ENCODE measurements around the gene CCDC158. TPM values are rescaled to one million over a fixed set of nuclear protein-coding genes. Genes with fewer than 3 reads are reported as not detected.
"Not testable (repeated sequence)": the region's sequence is repeated elsewhere in the genome, so short reads cannot be mapped to it uniquely, and the experiment has no call there.

The CCDC158 gene
- total RNA-seq, 1 donor from 2014 or later = 0.17 TPM

DNA sequence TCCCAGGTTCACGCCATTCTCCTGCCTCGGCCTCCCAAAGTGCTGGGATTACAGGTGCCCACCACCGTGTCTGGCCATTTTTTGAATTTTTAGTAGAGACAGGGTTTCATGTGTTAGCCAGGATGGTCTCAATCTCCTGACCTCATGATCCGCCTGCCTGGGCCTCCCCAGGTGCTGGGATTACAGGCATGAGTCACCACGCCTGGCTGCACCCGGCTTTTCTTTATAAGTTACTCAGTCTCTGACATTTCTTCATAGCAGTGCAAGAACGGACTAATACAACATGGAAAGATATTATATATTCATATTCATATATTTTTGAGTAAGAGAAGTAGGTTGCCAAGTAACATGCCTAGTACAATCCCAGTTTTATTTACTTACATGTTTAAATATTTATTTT is 36.9 kb upstream of the CCDC158 start:
- TF ChIP-seq CTCF (conservative IDR thresholded peaks at IDR 0.05; ENCODE audit: low read depth, low read length) = no peak
- no peak overlapping the region for H3K4me3 ChIP-seq (ENCODE audit: low read depth, low read length)
- DNase-seq (ENCODE audit: low read depth) = no peak

GRCh38 chr4:76454073-76454472 is 33.1 kb upstream of the CCDC158 start:
- H3K4me3 ChIP-seq (ENCODE audit: low read depth, low read length); DNase-seq (ENCODE audit: low read depth): not testable (repeated sequence)

DNA sequence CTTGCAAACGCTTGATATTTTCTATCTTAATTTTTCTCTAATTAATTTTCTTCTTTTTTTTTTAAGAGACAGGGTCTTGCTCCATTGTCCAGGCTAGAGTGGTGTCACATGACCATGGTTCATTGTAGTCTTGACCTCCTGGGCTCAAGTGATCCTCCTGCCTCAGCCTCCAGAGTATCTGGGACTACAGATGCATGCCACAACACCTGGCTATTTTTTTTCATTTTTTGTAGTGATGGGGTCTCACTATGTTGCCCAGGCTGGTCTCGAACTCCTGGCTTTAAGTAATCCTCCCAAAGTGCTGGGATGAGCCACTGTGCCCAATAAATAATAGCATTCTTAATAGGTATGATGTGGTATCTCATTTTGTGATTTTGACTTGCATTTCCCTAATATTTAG is 32.3 kb upstream of the CCDC158 start:
- no peak overlapping the region for H3K4me3 ChIP-seq (ENCODE audit: low read depth, low read length)
- DNase-seq (ENCODE audit: low read depth) = no peak
- TF ChIP-seq CTCF (conservative IDR thresholded peaks at IDR 0.05; ENCODE audit: low read depth, low read length) = no peak

DNA sequence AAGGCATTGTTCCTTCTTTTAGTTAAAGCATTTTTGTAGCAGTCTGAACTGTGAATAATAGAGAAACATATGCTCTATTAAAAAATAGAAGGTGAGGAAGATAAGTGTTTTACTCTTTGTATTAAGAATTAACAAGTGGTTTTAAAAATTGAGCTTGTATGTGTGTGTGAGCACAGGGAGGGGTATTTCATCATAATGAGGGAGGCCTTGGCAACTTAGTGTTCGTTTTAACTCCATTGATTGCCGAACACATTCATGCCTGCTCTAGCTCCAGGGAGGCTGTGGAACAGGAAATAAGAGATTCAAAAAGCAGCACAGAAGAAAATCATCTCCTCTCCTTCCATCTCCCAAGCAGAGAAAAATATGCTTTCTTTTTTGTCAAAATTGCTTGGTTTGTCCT is 28.9 kb upstream of the CCDC158 start:
- no peak overlapping the region for H3K4me3 ChIP-seq (ENCODE audit: low read depth, low read length)
- DNase-seq (ENCODE audit: low read depth) = no peak
- TF ChIP-seq CTCF (conservative IDR thresholded peaks at IDR 0.05; ENCODE audit: low read depth, low read length) = no peak

DNA sequence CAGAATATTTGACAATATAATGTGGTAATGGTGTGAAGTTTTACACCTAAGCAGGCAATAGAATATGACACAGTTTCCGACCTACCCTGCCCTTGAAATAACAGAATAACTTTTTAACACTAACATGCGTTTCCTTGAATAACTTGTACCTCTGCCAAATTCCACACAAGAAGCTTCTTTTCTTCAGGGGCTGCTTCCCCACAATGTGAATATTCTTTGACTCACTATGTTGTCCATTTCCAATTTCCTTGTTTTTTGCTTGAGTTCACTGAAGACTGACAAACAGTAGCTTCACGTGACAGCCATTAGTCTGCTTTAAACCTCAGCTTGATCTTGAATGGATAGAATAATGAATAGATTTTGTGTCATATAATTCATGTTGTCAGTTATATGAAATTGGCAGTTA is 28.4 kb upstream of the CCDC158 start:
- DNase-seq (ENCODE audit: low read depth) = peak; percentile 83
- no peak overlapping the region for H3K4me3 ChIP-seq (ENCODE audit: low read depth, low read length)
- TF ChIP-seq CTCF (conservative IDR thresholded peaks at IDR 0.05; ENCODE audit: low read depth, low read length) = no peak

- no peak overlapping the region for H3K4me3 ChIP-seq (ENCODE audit: low read depth, low read length)
- no peak for TF ChIP-seq CTCF (conservative IDR thresholded peaks at IDR 0.05; ENCODE audit: low read depth, low read length)
- no peak for DNase-seq (ENCODE audit: low read depth)
Measured at GRCh38 chr4:76448211-76448610, 27.3 kb upstream of the CCDC158 start.

DNA sequence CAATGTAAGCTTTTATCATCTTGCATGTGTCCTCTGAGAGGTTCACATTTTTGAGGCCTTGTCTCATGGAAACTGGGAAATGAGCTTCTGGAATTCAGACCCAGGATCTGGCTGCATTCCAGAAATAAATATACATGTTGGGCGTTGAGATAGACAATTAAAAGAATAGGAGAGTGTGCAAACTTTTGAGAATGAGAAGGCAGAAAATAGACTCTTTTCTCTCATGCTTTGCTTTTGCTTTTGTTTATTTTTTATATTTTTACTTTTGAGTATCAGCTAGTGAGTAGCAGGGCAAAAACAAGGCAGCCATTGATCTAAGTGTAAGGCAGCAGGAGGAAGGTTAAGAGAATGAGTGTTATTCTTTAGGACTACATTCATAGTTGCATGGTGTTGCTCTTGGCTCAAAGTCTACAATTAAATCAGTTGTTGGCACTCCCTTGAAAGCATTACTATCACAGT is 26.5 kb upstream of the CCDC158 start:
- no peak for TF ChIP-seq CTCF (conservative IDR thresholded peaks at IDR 0.05; ENCODE audit: low read depth, low read length)
- no peak for DNase-seq (ENCODE audit: low read depth)
- H3K4me3 ChIP-seq (ENCODE audit: low read depth, low read length) = no peak overlapping the region

- no peak for DNase-seq (ENCODE audit: low read depth)
- TF ChIP-seq CTCF (conservative IDR thresholded peaks at IDR 0.05; ENCODE audit: low read depth, low read length) = no peak
- no peak overlapping the region for H3K4me3 ChIP-seq (ENCODE audit: low read depth, low read length)
Measured at GRCh38 chr4:76445911-76446310, 25.0 kb upstream of the CCDC158 start.
